Calu3 (cell line): Measurements from ENCODE around the gene MAG. TPM values are rescaled to one million over a fixed set of nuclear protein-coding genes. Genes with fewer than 3 reads are reported as not detected.

Experiments
- BruUV-seq: library from RNA; stranded (reverse); fragments of 400-500 nt; replicated peaks from 2 replicates; lab custom pipeline; 2021; lab: Mats Ljungman, UMichigan
- CTCF ChIA-PET: fragments of 300-600 bp; sonication (Branson Sonifier 250); formaldehyde crosslinking; loops from one replicate; lab custom pipeline; 2022; ENCODE audit warnings: antibody characterized with exemption; lab: Charles Lee
- DNase-seq: peaks from one replicate; pipeline ENCODE4 v3.0.0; 2022
- H3K27ac Mint-ChIP-seq: one replicate; pipeline ENCODE4 v1.8.0; 2022; ENCODE audit warnings: mixed read lengths; ENCODE audit not compliant: unreplicated experiment
- H3K27me3 Mint-ChIP-seq: one replicate; pipeline ENCODE4 v1.8.0; 2022; ENCODE audit warnings: mixed read lengths; ENCODE audit not compliant: unreplicated experiment
- H3K36me3 Mint-ChIP-seq: one replicate; pipeline ENCODE4 v1.8.0; 2022; ENCODE audit warnings: mild to moderate bottlenecking, moderate library complexity, mixed read lengths; ENCODE audit not compliant: insufficient read depth, unreplicated experiment
- H3K4me1 Mint-ChIP-seq: one replicate; pipeline ENCODE4 v1.8.0; 2022; ENCODE audit warnings: mild to moderate bottlenecking, low read depth, mixed read lengths; ENCODE audit not compliant: unreplicated experiment
- H3K4me3 Mint-ChIP-seq: one replicate; pipeline ENCODE4 v1.8.0; 2022; ENCODE audit warnings: mild to moderate bottlenecking, low read depth, moderate library complexity, mixed read lengths; ENCODE audit not compliant: unreplicated experiment
- H3K9me3 Mint-ChIP-seq: one replicate; pipeline ENCODE4 v1.8.0; 2022; ENCODE audit warnings: low read depth, mixed read lengths; ENCODE audit not compliant: unreplicated experiment
- CTCF ChIP-seq: fragments of 200-600 bp; IDR thresholded peaks from one replicate; pipeline ENCODE4 v1.8.0; 2022; ENCODE audit warnings: antibody characterized with exemption; ENCODE audit not compliant: unreplicated experiment
- intact Hi-C: fragments of 100-400 bp; cut with micrococcal nuclease; formaldehyde crosslinking; loops from one replicate; pipeline ENCODE4 v1.10.0; 2022; ENCODE audit not compliant: unreplicated experiment
- total RNA-seq: library from RNA; stranded (reverse); gene quantifications from 2 replicates; pipeline ENCODE4 v1.2.3, GENCODE V29; 2022

Gene MAG
- total RNA-seq, 1 experiment from 2014 or later, result not detected

GRCh38 chr19:35344511-35345031, 52.6 kb downstream of the MAG start:
- CTCF ChIA-PET, result interaction anchor here (0.7 to 2.0 kb wide), 3 partner anchors 8 to 166 kb away, joined by 3 to 7 read pairs (median 5); no protein-coding TSS in a partner anchor
- peaks cover 58% of the 10 kb centered on the region for H3K27me3 Mint-ChIP-seq
- no peak overlapping the region for H3K27ac Mint-ChIP-seq
- no TSS peak for BruUV-seq
- no peaks in the 10 kb centered on the region for H3K9me3 Mint-ChIP-seq
- TF ChIP-seq CTCF, result no peak
- no peaks in the 10 kb centered on the region for H3K36me3 Mint-ChIP-seq
- H3K4me1 Mint-ChIP-seq, result no peaks in the 10 kb centered on the region
- intact Hi-C loops, result no loop called here
- no peak overlapping the region for H3K4me3 Mint-ChIP-seq
- no peak for DNase-seq

- no peaks in the 10 kb centered on the region for H3K36me3 Mint-ChIP-seq
- no peak for DNase-seq
- no peak overlapping the region for H3K27ac Mint-ChIP-seq
- no peaks in the 10 kb centered on the region for H3K9me3 Mint-ChIP-seq
- H3K27me3 Mint-ChIP-seq, result peaks cover 69% of the 10 kb centered on the region
- CTCF ChIA-PET, result interaction anchor here (0.6 to 2.0 kb wide), 2 partner anchors 17 to 165 kb away, joined by 3 to 5 read pairs; no protein-coding TSS in a partner anchor
- no peaks in the 10 kb centered on the region for H3K4me1 Mint-ChIP-seq
- no peak overlapping the region for H3K4me3 Mint-ChIP-seq
- intact Hi-C loops, result no loop called here
- no peak for TF ChIP-seq CTCF
- BruUV-seq, result no TSS peak
Observed at GRCh38 chr19:35345671-35346111, 53.7 kb downstream of the MAG start.

- no peak overlapping the region for H3K4me3 Mint-ChIP-seq
- no peaks in the 10 kb centered on the region for H3K4me1 Mint-ChIP-seq
- no peaks in the 10 kb centered on the region for H3K36me3 Mint-ChIP-seq
- TF ChIP-seq CTCF, result no peak
- CTCF ChIA-PET, result no interaction called here
- H3K9me3 Mint-ChIP-seq, result no peaks in the 10 kb centered on the region
- intact Hi-C loops, result no loop called here
- BruUV-seq, result no TSS peak
- H3K27me3 Mint-ChIP-seq, result peaks cover 75% of the 10 kb centered on the region
- DNase-seq, result no peak
- H3K27ac Mint-ChIP-seq, result no peak overlapping the region
Observed at GRCh38 chr19:35346193-35347052, 54.5 kb downstream of the MAG start.

DNA sequence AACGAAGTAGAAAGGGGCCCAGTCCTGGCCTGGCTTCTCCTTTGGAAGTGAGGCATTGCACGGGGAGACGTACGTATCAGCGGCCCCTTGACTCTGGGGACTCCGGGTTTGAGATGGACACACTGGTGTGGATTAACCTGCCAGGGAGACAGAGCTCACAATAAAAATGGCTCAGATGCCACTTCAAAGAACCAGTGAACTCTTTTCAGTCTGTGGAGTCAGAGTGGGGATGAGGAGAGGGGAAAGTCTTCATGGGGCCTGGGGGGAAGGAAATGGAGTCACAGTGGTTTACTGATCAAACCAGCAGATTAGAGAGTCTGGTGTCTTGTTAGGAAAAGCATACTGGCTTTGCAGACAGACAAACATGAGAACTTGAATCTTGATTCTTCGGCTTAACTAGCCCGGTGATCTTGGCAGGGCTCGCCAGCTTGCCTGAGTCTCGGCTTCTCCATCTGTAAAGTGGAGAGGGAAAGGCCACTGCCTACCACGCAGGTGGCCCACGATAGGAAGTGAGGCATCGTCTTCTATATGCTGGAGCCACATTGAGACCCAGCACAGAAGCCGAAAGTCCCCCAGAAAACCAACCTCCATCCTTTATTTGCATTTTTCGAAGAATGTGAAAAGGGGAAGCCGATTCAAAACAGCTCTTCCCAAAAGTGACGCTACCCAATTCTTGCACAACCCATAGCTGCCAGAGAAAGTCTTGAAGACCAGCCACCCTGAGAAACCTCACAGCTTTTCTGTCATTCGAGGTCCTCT, 55.4 kb downstream of the MAG start, which contains the start of gene FFAR1:
FFAR1 (plus strand) TSS at position 732 of the 759 bp plus-strand sequence. CDS start 3,650 bp downstream, outside the sequence.
- H3K4me3 Mint-ChIP-seq, result no peak within 1 kb of the TSS
- no peak for TF ChIP-seq CTCF
- CTCF ChIA-PET, result interaction anchor here (0.6 kb wide), 1 partner anchor 1485 kb away, joined by 6 read pairs; no protein-coding TSS in a partner anchor
- no peaks in the 10 kb centered on the region for H3K4me1 Mint-ChIP-seq
- H3K27ac Mint-ChIP-seq, result no peak within 1 kb of the TSS
- intact Hi-C loops, result no loop called here
- peaks cover 69% of the 10 kb centered on the region for H3K27me3 Mint-ChIP-seq
- no peaks in the 10 kb centered on the region for H3K36me3 Mint-ChIP-seq
- BruUV-seq, result no TSS peak
- no peaks in the 10 kb centered on the region for H3K9me3 Mint-ChIP-seq
- no peak for DNase-seq
